GM23248 (cell line): ENCODE data around the gene GINS1. TPM values are rescaled to one million over a fixed set of nuclear protein-coding genes. Genes with fewer than 3 reads are reported as not detected.

Experiments
- DNase-seq: peaks from one replicate; pipeline ENCODE4 v3.0.0-alpha.2; 2015
- H2AFZ ChIP-seq: fragments of 200-600 bp; sonication (generic); 2 replicates; pipeline ENCODE4 v1.6.1; 2016; ENCODE audit warnings: antibody characterized with exemption
- H3F3A ChIP-seq: fragments of 200-600 bp; sonication (generic); 2 replicates; pipeline ENCODE4 v1.6.1; 2016; ENCODE audit warnings: mild to moderate bottlenecking, antibody characterized with exemption, mixed run types; ENCODE audit not compliant: insufficient read depth
- H3K27ac ChIP-seq: fragments of 200-600 bp; sonication (generic); 2 replicates; pipeline ENCODE4 v1.5.1; 2016; ENCODE audit warnings: mild to moderate bottlenecking
- H3K27me3 ChIP-seq: fragments of 200-600 bp; sonication (generic); replicated peaks from 2 replicates; pipeline ENCODE4 v1.6.1; 2016; ENCODE audit warnings: mild to moderate bottlenecking; ENCODE audit not compliant: insufficient read depth
- H3K36me3 ChIP-seq: fragments of 200-600 bp; sonication (generic); 2 replicates; pipeline ENCODE4 v1.6.1; 2016; ENCODE audit warnings: low read depth, mild to moderate bottlenecking
- H3K4me1 ChIP-seq: fragments of 200-600 bp; sonication (generic); 2 replicates; pipeline ENCODE4 v1.6.1; 2016; ENCODE audit warnings: mild to moderate bottlenecking; ENCODE audit not compliant: insufficient read depth
- H3K4me2 ChIP-seq: fragments of 200-600 bp; sonication (generic); one replicate; pipeline ENCODE4 v1.6.1; 2016; ENCODE audit warnings: mild to moderate bottlenecking; ENCODE audit not compliant: unreplicated experiment
- H3K4me3 ChIP-seq: fragments of 200-600 bp; sonication (generic); 2 replicates; pipeline ENCODE4 v1.5.1; 2016; ENCODE audit warnings: mild to moderate bottlenecking
- H3K79me2 ChIP-seq: fragments of 200-600 bp; sonication (generic); 2 replicates; pipeline ENCODE4 v1.6.1; 2016; ENCODE audit warnings: mild to moderate bottlenecking; ENCODE audit not compliant: insufficient read depth
- H3K9ac ChIP-seq: fragments of 200-600 bp; sonication (generic); 2 replicates; pipeline ENCODE4 v1.6.1; 2016; ENCODE audit warnings: mild to moderate bottlenecking
- H3K9me2 ChIP-seq: fragments of 200-600 bp; sonication (generic); 2 replicates; pipeline ENCODE4 v1.6.1; 2016; ENCODE audit warnings: mixed run types, mild to moderate bottlenecking, moderate library complexity; ENCODE audit not compliant: insufficient read depth
- H3K9me3 ChIP-seq: fragments of 200-600 bp; sonication (generic); one replicate; pipeline ENCODE4 v1.6.1; 2017; ENCODE audit warnings: low read depth
- H4K20me1 ChIP-seq: fragments of 200-600 bp; sonication (generic); 2 replicates; pipeline ENCODE4 v1.6.0; 2016; ENCODE audit not compliant: insufficient read depth
- EZH2 ChIP-seq: fragments of 200-600 bp; sonication (generic); IDR thresholded peaks from 2 replicates; pipeline ENCODE4 v1.6.1; 2018; ENCODE audit warnings: antibody characterized with exemption, mild to moderate bottlenecking; ENCODE audit not compliant: insufficient read depth, poor library complexity, severe bottlenecking
- EZH2phosphoT487 ChIP-seq: fragments of 200-600 bp; sonication (generic); IDR thresholded peaks from 2 replicates; pipeline ENCODE4 v1.6.1; 2018; ENCODE audit warnings: antibody characterized with exemption, moderate library complexity, mild to moderate bottlenecking, low read depth; ENCODE audit not compliant: insufficient read depth
- WGBS, 2 experiments: methylation state at CpG; one replicate each; pipeline ENCODE4 v1.1.6; 2015 to 2017; ENCODE audit warnings: low lambda C conversion rate in 2 of 2, low coverage in 1 of 2; ENCODE audit errors: missing lambda C conversion rate in 2 of 2; 5-methylcytosine and 5-hydroxymethylcytosine counted together
- in situ Hi-C: fragments of 300-500 bp; cut with MboI; formaldehyde crosslinking; loops from 2 replicates; pipeline ENCODE4 v1.15.0; 2020
- polyA plus RNA-seq: library from polyadenylated mRNA; unstranded; fragments of >200 nt; fragmentation: Nextera tagmentation; extraction: Ambion mirVana; gene quantifications from 2 replicates; pipeline ENCODE4 v1.2.1, GENCODE V29; 2016
- total RNA-seq: library from RNA; depleted of rRNA; stranded (reverse); fragments of >200 nt; shearing (Covaris generic); gene quantifications from 2 replicates; pipeline ENCODE4 v1.2.3, GENCODE V29; 2014

GINS1 gene
- total and polyA plus RNA-seq, 2 experiments from 2014 or later, result 4.4 to 7.5 TPM

DNA sequence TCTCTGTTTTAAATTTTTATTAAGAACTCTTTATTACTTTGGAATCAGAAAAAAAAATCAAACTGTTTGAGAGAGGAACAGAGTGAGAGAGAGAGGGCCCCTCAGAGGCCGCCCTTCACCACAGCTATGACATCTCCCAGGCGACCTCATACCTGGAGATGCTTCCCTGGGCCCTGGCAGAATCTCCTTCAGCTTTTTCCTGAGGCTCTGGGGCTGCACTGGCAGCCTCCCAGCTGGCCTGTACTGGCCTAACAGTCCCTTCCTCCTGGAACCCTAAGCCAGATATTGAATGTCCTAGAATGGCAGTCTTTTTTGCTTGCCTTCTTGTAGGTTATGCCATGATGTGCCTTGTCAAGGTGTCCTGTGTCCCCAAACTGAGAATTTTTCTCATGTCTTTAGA is 30.6 kb upstream of the GINS1 start:
- Histone ChIP-seq H4K20me1 (no peaks in the 10 kb centered on the region), H3K27ac (no peak overlapping the region), H3K4me1 (peaks cover 6% of the 10 kb centered on the region), H3K4me3 (no peak overlapping the region), H3K9ac (no peak overlapping the region), H2AFZ (no peak overlapping the region), H3F3A (peaks cover 25% of the 10 kb centered on the region), H3K79me2 (peaks cover 79% of the 10 kb centered on the region), H3K9me2 (no peaks in the 10 kb centered on the region), H3K36me3 (no peaks in the 10 kb centered on the region; the same call in 1 of the 2 replicates), H3K27me3 (no peaks in the 10 kb centered on the region), H3K4me2 (no peak overlapping the region), H3K9me3 (peaks cover 5% of the 10 kb centered on the region)
- no peak for DNase-seq
- no peak for TF ChIP-seq EZH2phosphoT487
- no peak for TF ChIP-seq EZH2
- in situ Hi-C loops, result no loop called here
- 96 to 100% methylated on average over 2 of the region's 2 CpGs for WGBS, 2 experiments

DNA sequence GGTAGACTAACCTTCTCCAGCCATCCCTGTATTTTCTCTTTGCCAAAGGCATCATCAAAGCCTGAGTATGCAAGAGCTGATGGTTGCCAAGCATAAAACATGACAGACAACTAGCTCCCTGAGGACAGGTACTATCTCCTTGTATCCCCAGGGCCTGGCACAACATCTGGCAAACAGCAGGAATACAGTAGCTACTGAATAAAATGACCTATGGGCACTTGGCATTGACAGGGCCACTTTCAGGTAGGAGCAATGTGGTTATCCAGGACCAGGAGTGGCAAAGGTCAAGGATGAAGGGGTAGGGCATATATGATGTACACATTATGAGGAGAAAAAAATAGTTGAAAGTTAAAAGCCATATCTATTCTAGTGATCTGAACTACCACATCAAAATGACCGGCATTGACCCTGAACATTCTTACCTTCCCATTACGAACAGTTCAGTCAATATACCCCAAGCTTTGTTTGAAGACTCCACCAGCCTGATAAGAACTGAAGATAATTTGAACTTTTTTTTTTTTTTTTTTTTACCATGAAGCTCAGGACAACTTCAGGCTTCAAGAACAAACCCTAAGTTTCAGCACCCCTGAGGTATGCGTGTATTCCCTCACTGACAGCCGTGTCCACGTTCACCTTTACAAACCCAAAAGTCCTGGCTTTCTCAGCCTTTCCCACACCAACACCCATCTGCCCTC is 29.1 kb upstream of the GINS1 start:
- DNase-seq, result no peak
- peaks cover 93% of the 10 kb centered on the region for H3K79me2 ChIP-seq
- WGBS, 2 experiments, result 97 to 98% methylated on average over 5 of the region's 5 CpGs
- H3K9me2 ChIP-seq, result no peaks in the 10 kb centered on the region
- peaks cover 12% of the 10 kb centered on the region for H3F3A ChIP-seq
- no peak overlapping the region for H3K9ac ChIP-seq
- no peak overlapping the region for H2AFZ ChIP-seq
- H3K4me3 ChIP-seq, result no peak overlapping the region
- H3K36me3 ChIP-seq, result no peaks in the 10 kb centered on the region; the same call in 1 of the 2 replicates
- in situ Hi-C loops, result no loop called here
- TF ChIP-seq EZH2 (no peak), EZH2phosphoT487 (no peak)
- no peak overlapping the region for H3K4me2 ChIP-seq
- no peaks in the 10 kb centered on the region for H3K9me3 ChIP-seq
- H3K27ac ChIP-seq, result no peak overlapping the region
- no peaks in the 10 kb centered on the region for H3K27me3 ChIP-seq
- no peaks in the 10 kb centered on the region for H4K20me1 ChIP-seq
- H3K4me1 ChIP-seq, result peaks cover under 1% of the 10 kb centered on the region

DNA sequence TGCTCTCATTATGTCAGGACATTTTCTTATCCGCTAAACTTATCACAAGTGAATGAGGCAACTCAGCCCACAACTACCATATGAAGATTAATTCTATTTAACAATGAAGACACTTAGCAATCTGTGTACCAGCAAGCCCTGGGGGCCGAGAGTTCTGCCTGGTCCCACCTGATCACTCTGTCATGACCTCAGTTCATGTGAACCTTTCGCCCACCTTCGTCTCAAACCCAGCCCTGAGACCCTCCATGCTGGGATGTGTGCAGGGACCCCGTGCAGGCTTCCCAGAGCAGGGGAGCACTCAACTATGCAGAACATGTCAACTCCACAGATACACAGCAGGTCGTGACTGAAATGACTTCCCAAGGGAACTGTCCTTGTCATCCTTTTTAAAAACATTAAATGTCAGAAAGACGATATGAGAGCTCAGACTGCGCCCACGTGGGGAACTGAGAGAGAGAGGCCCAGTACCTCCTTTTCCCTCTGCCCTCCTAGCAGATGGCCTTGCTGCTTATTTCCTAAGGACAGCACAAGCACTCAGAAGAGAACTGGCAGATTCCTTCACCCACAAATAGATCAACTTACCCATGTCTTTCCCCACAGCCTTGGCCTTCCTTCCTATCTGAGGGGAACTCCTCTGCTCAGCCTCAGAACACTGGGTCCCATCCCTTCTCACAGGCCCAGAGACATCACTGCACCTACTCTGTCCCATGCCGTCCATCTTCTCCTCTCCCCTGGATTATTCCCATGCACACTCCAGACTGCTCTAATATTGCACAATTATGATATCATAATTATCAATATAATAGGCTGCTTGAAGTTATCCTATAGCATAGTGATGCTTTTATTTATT is 28.4 kb upstream of the GINS1 start:
- H3K4me1 ChIP-seq, result no peaks in the 10 kb centered on the region
- no peak overlapping the region for H3K27ac ChIP-seq
- H3K4me3 ChIP-seq, result no peak overlapping the region
- H3K36me3 ChIP-seq, result no peaks in the 10 kb centered on the region; the same call in 1 of the 2 replicates
- peaks cover 4% of the 10 kb centered on the region; the same call in 1 of the 2 replicates for H3F3A ChIP-seq
- no peak overlapping the region for H3K9ac ChIP-seq
- no peaks in the 10 kb centered on the region for H3K9me3 ChIP-seq
- no peak for TF ChIP-seq EZH2phosphoT487
- no peak for TF ChIP-seq EZH2
- peaks cover 100% of the 10 kb centered on the region for H3K79me2 ChIP-seq
- no peaks in the 10 kb centered on the region for H4K20me1 ChIP-seq
- H3K4me2 ChIP-seq, result no peak overlapping the region
- in situ Hi-C loops, result no loop called here
- no peaks in the 10 kb centered on the region for H3K27me3 ChIP-seq
- WGBS, 2 experiments, result 95 to 96% methylated on average over 10 of the region's 10 CpGs
- H3K9me2 ChIP-seq, result no peaks in the 10 kb centered on the region
- H2AFZ ChIP-seq, result no peak overlapping the region
- DNase-seq, result no peak

DNA sequence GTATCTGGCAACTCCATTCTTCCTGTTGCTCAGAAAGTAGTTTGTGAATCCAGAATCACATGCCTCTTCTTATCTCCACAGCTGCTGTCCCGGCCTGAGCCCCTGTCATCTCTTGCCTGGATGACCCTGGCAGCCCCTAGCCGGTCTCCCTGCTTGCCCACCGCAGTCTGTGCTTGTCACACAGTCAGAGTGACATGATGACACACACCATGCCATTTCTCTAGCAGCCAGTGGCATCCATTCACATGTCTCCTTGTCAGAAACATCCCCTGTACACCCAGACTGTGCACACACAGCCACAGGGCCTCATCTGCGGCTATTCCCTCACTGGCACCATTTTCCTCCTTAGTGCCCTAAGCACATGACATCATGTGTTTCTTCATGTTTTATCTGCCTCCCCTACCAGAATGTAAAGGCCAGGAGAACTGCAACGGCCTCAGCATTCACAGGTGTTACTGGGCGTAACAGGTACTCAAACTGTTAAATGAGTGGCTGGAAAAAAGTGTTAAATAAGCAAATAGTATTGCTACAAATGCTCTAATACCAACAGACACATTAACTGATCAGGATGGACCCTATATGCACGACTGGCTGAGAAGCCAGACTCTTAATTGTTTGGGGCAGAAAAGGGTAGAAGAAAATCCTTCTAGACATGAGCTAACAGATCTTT is 26.4 kb upstream of the GINS1 start:
- Histone ChIP-seq H3K4me1 (no peaks in the 10 kb centered on the region), H3K27ac (no peak overlapping the region), H3K9me3 (no peaks in the 10 kb centered on the region), H3K4me2 (no peak overlapping the region), H3K27me3 (no peaks in the 10 kb centered on the region), H3K9me2 (no peaks in the 10 kb centered on the region), H3K79me2 (peaks cover 100% of the 10 kb centered on the region), H3K36me3 (no peaks in the 10 kb centered on the region; the same call in 1 of the 2 replicates), H3K4me3 (no peak overlapping the region), H3K9ac (no peak overlapping the region), H4K20me1 (no peaks in the 10 kb centered on the region), H2AFZ (no peak overlapping the region), H3F3A (no peaks in the 10 kb centered on the region)
- 88% methylated on average over 7 of the region's 7 CpGs for whole genome bisulfite sequencing, 2 experiments
- TF ChIP-seq EZH2 (no peak), EZH2phosphoT487 (no peak)
- in situ Hi-C loops, result no loop called here
- DNase-seq, result no peak
